T-cell (primary cell): ENCODE measurements around the gene ARHGEF26. TPM values are rescaled to one million over a fixed set of nuclear protein-coding genes. Genes with fewer than 3 reads are reported as not detected.

Experiments used
- ATAC-seq, 4 experiments: fragments of 200-7000 bp in 3 of 4; fragments of 150-1000 bp in 1 of 4; cut with Tn5 transposase; replicated peaks in 1 of 4; 1 replicate in 3 of 4; 2 replicates in 1 of 4; pipeline ENCODE4 v1.10.0; 2021; ENCODE audit warnings: moderate library complexity in 3 of 4, mild to moderate bottlenecking in 2 of 4, moderate number of reproducible peaks in 1 of 4
- CTCF ChIA-PET, 2 donors: fragments of 300-600 bp; sonication (Branson Sonifier 250); formaldehyde crosslinking; loops; one replicate each; lab custom pipeline; 2022; ENCODE audit warnings: antibody characterized with exemption in 2 of 2; lab: Charles Lee
- POLR2A ChIA-PET, 2 donors: fragments of 300-600 bp; sonication (Branson Sonifier 250); formaldehyde crosslinking; loops; one replicate each; lab custom pipeline; 2022; ENCODE audit warnings: antibody characterized with exemption in 2 of 2; lab: Charles Lee
- DNase-seq, 35 experiments: peaks; one replicate each; pipeline versions ENCODE4 v3.0.0 to v3.0.0-alpha.2; 2013 to 2023
- H3K27ac ChIP-seq: one replicate; pipeline ENCODE4 v1.5.1; 2013; ENCODE audit warnings: low read length
- H3K27me3 ChIP-seq, 2 experiments: replicated peaks in 1 of 2; 1 replicate in 1 of 2; 2 replicates in 1 of 2; pipeline versions ENCODE4 v1.6.1 to v1.7.0; 2013; ENCODE audit warnings: low read length in 1 of 2, mixed read lengths in 1 of 2; ENCODE audit not compliant: control insufficient read depth in 2 of 2, insufficient read depth in 2 of 2; ENCODE audit errors: extremely low read depth in 1 of 2
- H3K36me3 ChIP-seq, 2 donors: 1 replicate in 1 of 2; 2 replicates in 1 of 2; pipeline versions ENCODE4 v1.6.1 to v1.7.0; 2013; ENCODE audit warnings: low read length in 1 of 2; ENCODE audit not compliant: control insufficient read depth in 2 of 2, insufficient read depth in 1 of 2; ENCODE audit errors: extremely low read depth in 1 of 2
- H3K4me1 ChIP-seq, 2 experiments: 1 replicate in 1 of 2; 2 replicates in 1 of 2; pipeline versions ENCODE4 v1.6.1 to v1.7.0; 2013; ENCODE audit warnings: low read length in 2 of 2, mixed read lengths in 1 of 2; ENCODE audit not compliant: insufficient read depth in 2 of 2, control insufficient read depth in 1 of 2; ENCODE audit errors: extremely low read depth in 1 of 2
- H3K4me3 ChIP-seq, 2 donors: 1 replicate in 1 of 2; 2 replicates in 1 of 2; pipeline versions ENCODE4 v1.5.1 to v1.7.0; 2013; ENCODE audit warnings: mild to moderate bottlenecking in 2 of 2, low read length in 1 of 2, moderate library complexity in 1 of 2; ENCODE audit not compliant: control insufficient read depth in 1 of 2; ENCODE audit errors: extremely low read depth in 1 of 2
- H3K9me3 ChIP-seq: 2 replicates; pipeline ENCODE4 v1.7.0; 2013
- H3K27ac Mint-ChIP-seq, 2 donors: one replicate each; pipeline ENCODE4 v1.8.0; 2020 to 2021; ENCODE audit warnings: mild to moderate bottlenecking in 2 of 2, mixed read lengths in 2 of 2
- H3K27me3 Mint-ChIP-seq, 2 donors: one replicate each; pipeline ENCODE4 v1.8.0; 2021 to 2022; ENCODE audit warnings: mixed read lengths in 2 of 2
- H3K36me3 Mint-ChIP-seq: one replicate; pipeline ENCODE4 v1.8.0; 2021; ENCODE audit warnings: mixed read lengths
- H3K4me1 Mint-ChIP-seq, 3 donors: one replicate each; pipeline ENCODE4 v1.8.0; 2020 to 2022; ENCODE audit warnings: mixed read lengths in 3 of 3, mild to moderate bottlenecking in 1 of 3
- H3K4me3 Mint-ChIP-seq, 3 donors: one replicate each; pipeline ENCODE4 v1.8.0; 2020 to 2022; ENCODE audit warnings: mild to moderate bottlenecking in 3 of 3, mixed read lengths in 3 of 3, moderate library complexity in 3 of 3
- H3K9me3 Mint-ChIP-seq, 3 donors: one replicate each; pipeline ENCODE4 v1.8.0; 2020 to 2022; ENCODE audit warnings: mixed read lengths in 3 of 3
- WGBS: methylation state at CpG from one replicate; pipeline ENCODE4 v1.1.5; 2013; ENCODE audit warnings: missing lambda C conversion rate; ENCODE audit not compliant: insufficient coverage; 5-methylcytosine and 5-hydroxymethylcytosine counted together
- total RNA-seq, 35 experiments: library from RNA in 6 of 35; stranded (reverse) in 6 of 35; fragments of 120-200 nt in 1 of 35; gene quantifications; one replicate each; pipeline versions ENCODE4 v1.2.1 to v1.2.4 and lab custom pipeline; 2013 to 2026

Gene ARHGEF26, protein sequence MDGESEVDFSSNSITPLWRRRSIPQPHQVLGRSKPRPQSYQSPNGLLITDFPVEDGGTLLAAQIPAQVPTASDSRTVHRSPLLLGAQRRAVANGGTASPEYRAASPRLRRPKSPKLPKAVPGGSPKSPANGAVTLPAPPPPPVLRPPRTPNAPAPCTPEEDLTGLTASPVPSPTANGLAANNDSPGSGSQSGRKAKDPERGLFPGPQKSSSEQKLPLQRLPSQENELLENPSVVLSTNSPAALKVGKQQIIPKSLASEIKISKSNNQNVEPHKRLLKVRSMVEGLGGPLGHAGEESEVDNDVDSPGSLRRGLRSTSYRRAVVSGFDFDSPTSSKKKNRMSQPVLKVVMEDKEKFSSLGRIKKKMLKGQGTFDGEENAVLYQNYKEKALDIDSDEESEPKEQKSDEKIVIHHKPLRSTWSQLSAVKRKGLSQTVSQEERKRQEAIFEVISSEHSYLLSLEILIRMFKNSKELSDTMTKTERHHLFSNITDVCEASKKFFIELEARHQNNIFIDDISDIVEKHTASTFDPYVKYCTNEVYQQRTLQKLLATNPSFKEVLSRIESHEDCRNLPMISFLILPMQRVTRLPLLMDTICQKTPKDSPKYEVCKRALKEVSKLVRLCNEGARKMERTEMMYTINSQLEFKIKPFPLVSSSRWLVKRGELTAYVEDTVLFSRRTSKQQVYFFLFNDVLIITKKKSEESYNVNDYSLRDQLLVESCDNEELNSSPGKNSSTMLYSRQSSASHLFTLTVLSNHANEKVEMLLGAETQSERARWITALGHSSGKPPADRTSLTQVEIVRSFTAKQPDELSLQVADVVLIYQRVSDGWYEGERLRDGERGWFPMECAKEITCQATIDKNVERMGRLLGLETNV
- total RNA-seq (under 1 TPM; 0.12 to 0.29 (median 0.23) TPM), total RNA-seq (lab: John Stamatoyannopoulos, UW) (0 to 0.51 (median 0.17) reads per million in 29 experiments)
- 0.06 TPM for total RNA-seq (2013)

DNA sequence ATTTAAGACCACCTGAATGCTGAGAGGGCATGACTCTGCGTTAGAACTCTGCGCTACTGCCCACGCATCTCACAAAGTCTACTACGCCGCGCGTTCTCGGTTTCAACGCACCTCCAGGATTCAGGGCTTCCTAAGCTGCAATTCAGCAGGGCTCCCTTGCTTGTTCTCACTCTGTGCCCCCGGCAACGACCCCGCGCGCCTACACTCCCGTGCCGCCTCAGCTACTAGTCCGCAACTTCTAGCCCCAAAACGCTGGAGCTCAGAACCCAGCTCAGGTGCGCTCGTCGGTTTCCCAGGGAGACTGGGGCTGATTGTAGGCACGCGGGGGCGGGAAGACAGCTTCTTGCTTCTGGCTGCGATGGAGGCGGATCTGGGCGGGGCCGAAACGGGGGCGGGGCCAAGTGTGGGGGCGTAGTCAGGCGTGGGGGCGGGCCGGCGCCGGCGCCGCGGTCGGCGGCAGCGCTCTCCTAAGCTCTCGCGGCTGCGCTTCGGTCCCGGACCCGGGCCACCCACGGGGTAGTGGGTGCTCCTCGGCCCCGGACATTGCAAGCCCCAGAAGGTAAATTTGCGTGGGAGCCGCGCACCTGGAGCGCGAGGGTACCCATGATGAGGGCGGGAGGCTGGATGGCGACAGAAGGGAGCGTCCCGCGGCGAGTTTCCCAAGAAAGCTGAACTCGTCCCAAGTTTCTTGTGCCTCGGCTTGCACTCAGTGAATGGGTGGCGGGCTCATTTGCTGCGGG lies at the start of gene ARHGEF26:
Gene ARHGEF26 (plus strand): TSS at position 430 of the 740 bp plus-strand sequence. CDS start 603 bp downstream, outside the sequence.
- DNase-seq (peak; percentile 8 to 68 (median 54)), ATAC-seq (peak; percentile 84 to 89 (median 86))
- under 1% methylated on average over 66 of the region's 66 CpGs for WGBS
- ChIA-PET CTCF (interaction anchor here (0.6 kb wide), 2 partner anchors 9 to 1718 kb away, joined by 3 to 4 read pairs; no protein-coding TSS in a partner anchor), POLR2A (interaction anchor here in 1 of 2 donors (0.6 kb wide), 2 partner anchors 949 to 1910 kb away, joined by 3 to 4 read pairs; no protein-coding TSS in a partner anchor)
- H3K27ac Mint-ChIP-seq = peak within 1 kb of the TSS in 1 of 2 donors; percentile 15
- Histone ChIP-seq H3K36me3 (no peaks in the 10 kb centered on the region), H3K9me3 (no peaks in the 10 kb centered on the region), H3K27ac (no peak within 1 kb of the TSS), H3K4me3 (peak within 1 kb of the TSS; percentile 57 to 97), H3K4me1 (peaks cover 9 to 22% of the 10 kb centered on the region in 2 experiments), H3K27me3 (peaks cover 4 to 30% of the 10 kb centered on the region in 2 experiments)
- no peaks in the 10 kb centered on the region for H3K36me3 Mint-ChIP-seq
- peaks cover 18 to 25% (median 18%) of the 10 kb centered on the region in 3 donors for H3K4me1 Mint-ChIP-seq
- peaks cover 54 to 61% of the 10 kb centered on the region in 2 donors for H3K27me3 Mint-ChIP-seq
- H3K4me3 Mint-ChIP-seq = peak within 1 kb of the TSS; percentile 72 to 78 (median 74)
- H3K9me3 Mint-ChIP-seq = no peaks in the 10 kb centered on the region

DNA sequence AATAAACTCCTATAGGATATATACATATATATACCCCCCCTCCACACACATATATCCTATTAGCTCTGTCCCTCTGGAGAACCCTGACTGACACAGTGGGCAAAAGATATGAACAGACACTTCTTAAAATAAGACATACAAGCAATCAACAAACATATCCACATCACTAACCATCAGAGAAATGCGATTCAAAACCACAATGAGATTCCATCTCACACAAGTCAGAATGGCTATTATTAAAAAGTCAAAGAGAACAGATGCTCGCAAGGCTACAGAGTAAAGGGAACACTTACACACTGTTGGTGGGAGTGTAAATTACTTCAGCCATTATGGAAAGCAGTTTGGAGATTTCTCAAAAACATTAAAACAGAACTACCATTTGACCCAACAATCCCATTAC lies 46.2 kb upstream of the ARHGEF26 start:
- H3K27me3 ChIP-seq = no peaks in the 10 kb centered on the region
- ATAC-seq (no peak), DNase-seq (no peak)
- CTCF ChIA-PET = no interaction called here
- no CpG with 5 or more reads among the region's 2 CpGs for WGBS
- peaks cover 4 to 5% of the 10 kb centered on the region in 2 donors for H3K27me3 Mint-ChIP-seq
- H3K36me3 Mint-ChIP-seq = no peaks in the 10 kb centered on the region
- H3K36me3 ChIP-seq = no peaks in the 10 kb centered on the region
- no peaks in the 10 kb centered on the region for H3K4me1 Mint-ChIP-seq
- no peak overlapping the region for H3K27ac ChIP-seq
- H3K4me1 ChIP-seq = no peaks in the 10 kb centered on the region
- H3K9me3 ChIP-seq = no peaks in the 10 kb centered on the region
- no peak overlapping the region for H3K4me3 ChIP-seq
- POLR2A ChIA-PET = no interaction called here
- no peak overlapping the region for H3K4me3 Mint-ChIP-seq
- no peak overlapping the region for H3K27ac Mint-ChIP-seq
- peaks cover 0 to 8% (median 2%) of the 10 kb centered on the region in 3 donors for H3K9me3 Mint-ChIP-seq

DNA sequence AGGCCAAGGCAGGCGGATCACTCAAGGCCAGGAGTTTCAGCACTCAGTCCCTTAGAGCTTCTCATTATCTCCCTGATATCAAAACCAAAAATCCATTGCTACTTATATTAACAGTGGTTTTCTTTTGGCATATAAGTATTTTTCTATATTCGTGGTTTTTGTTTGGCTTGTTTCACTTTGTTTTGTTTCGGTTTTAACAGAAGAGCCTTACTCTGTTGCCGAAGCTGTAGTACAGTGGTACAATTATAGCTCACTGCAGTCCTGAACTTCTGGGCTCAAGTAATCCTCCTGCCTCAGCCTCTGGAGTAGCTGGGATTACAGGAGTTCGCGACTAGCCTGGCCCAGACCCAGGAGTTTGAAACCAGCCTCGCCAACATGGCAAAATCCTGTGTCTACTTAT lies 42.5 kb upstream of the ARHGEF26 start:
- no peaks in the 10 kb centered on the region for H3K4me1 Mint-ChIP-seq

DNA sequence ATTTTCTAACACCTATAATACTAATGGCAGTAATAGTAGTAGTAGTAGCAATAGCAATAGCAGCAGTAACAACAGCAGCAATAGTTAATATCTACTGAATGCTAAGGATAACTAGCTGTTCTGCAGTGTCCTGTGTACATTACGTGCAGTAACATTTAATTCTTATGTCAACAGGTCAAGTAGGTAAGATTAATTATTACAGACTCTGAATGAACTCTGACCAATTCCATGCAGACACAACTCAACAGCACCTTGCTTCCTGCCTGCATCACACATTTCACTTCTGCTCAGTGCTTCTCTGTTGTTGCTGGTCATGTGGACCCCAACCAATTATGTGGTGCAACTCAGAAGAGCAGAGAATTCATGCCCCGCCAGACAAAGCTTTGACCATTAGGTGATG lies 39.9 kb upstream of the ARHGEF26 start:
- H3K27me3 Mint-ChIP-seq = peaks cover 4 to 6% of the 10 kb centered on the region in 2 donors
- CTCF ChIA-PET = interaction anchor here in 1 of 2 donors (0.6 kb wide), 1 partner anchor 21 kb away, joined by 4 read pairs; no protein-coding TSS in a partner anchor
- POLR2A ChIA-PET = no interaction called here
- Histone ChIP-seq H3K27me3 (no peaks in the 10 kb centered on the region), H3K36me3 (no peaks in the 10 kb centered on the region), H3K4me3 (no peak overlapping the region), H3K4me1 (no peaks in the 10 kb centered on the region), H3K27ac (no peak overlapping the region), H3K9me3 (no peaks in the 10 kb centered on the region)
- peaks cover 0 to 4% (median 3%) of the 10 kb centered on the region in 3 donors for H3K9me3 Mint-ChIP-seq
- ATAC-seq (no peak), DNase-seq (no peak)
- no peaks in the 10 kb centered on the region for H3K36me3 Mint-ChIP-seq
- H3K27ac Mint-ChIP-seq = no peak overlapping the region
- no peak overlapping the region for H3K4me3 Mint-ChIP-seq
- no peaks in the 10 kb centered on the region for H3K4me1 Mint-ChIP-seq
- WGBS = no CpG with 5 or more reads among the region's 2 CpGs

More for the DNA sequence above, 42.5 kb upstream of the ARHGEF26 start:
- ChIA-PET CTCF (no interaction called here), POLR2A (interaction anchor here in 1 of 2 donors (0.6 kb wide), 1 partner anchor 12 kb away, joined by 8 read pairs; no protein-coding TSS in a partner anchor)
- Mint-ChIP-seq H3K4me3 (no peak overlapping the region), H3K27ac (no peak overlapping the region), H3K9me3 (peaks cover 0 to 4% (median 3%) of the 10 kb centered on the region in 3 donors), H3K36me3 (no peaks in the 10 kb centered on the region), H3K27me3 (peaks cover 4% of the 10 kb centered on the region in 2 donors)
- H3K27me3 ChIP-seq = no peaks in the 10 kb centered on the region
- H3K4me3 ChIP-seq = no peak overlapping the region
- H3K9me3 ChIP-seq = no peaks in the 10 kb centered on the region
- no peaks in the 10 kb centered on the region for H3K36me3 ChIP-seq
- H3K27ac ChIP-seq = no peak overlapping the region
- 64% methylated on average over 4 of the region's 7 CpGs for WGBS
- ATAC-seq (no peak), DNase-seq (no peak)
- no peaks in the 10 kb centered on the region for H3K4me1 ChIP-seq

DNA sequence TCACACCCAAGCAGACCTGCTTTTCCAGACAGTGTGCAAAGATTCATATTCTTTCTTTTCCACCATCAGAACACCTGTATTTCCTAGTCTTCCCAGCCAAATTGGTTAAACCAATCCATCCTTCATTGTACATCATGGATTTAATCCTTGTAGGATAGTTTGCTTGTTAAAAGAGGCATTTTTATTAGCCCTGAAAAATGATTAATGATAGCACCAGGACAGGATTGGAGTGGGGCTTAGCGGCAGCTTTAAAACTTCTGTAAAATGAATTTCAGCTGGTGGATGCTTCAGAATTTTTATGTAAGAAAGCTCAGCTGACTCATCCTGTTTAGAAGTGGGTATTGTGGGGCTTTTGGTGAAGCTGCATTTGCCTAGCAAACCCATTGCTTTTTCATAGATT lies 36.1 kb upstream of the ARHGEF26 start:
- DNase-seq = no peak
- Histone ChIP-seq H3K4me1 (no peaks in the 10 kb centered on the region), H3K36me3 (no peaks in the 10 kb centered on the region), H3K27me3 (no peaks in the 10 kb centered on the region), H3K27ac (no peak overlapping the region), H3K9me3 (no peaks in the 10 kb centered on the region), H3K4me3 (no peak overlapping the region)
- no peak overlapping the region for H3K27ac Mint-ChIP-seq
- no peaks in the 10 kb centered on the region for H3K4me1 Mint-ChIP-seq
- CTCF ChIA-PET = no interaction called here
- H3K27me3 Mint-ChIP-seq = peaks cover 4 to 14% of the 10 kb centered on the region in 2 donors
- WGBS = no CpG with 5 or more reads among the region's 1 CpG
- ATAC-seq = no peak
- POLR2A ChIA-PET = no interaction called here
- no peaks in the 10 kb centered on the region for H3K36me3 Mint-ChIP-seq
- H3K9me3 Mint-ChIP-seq = peaks cover 0 to 4% (median 3%) of the 10 kb centered on the region in 3 donors
- no peak overlapping the region for H3K4me3 Mint-ChIP-seq
